Suprapubic skin (tissue), 4 donors: ENCODE results near the gene AUTS2.

Experiments
- CTCF ChIP-seq, 2 donors: fragments of 200-600 bp in 1 of 2; fragments of 450-650 bp in 1 of 2; sonication (generic) in 1 of 2; IDR thresholded peaks; one replicate each; pipeline ENCODE4 v1.5.1; 2016 to 2019; ENCODE audit warnings: antibody characterized with exemption in 2 of 2, mild to moderate bottlenecking in 1 of 2, moderate library complexity in 1 of 2
- EP300 ChIP-seq: sonication (generic); formaldehyde crosslinking; IDR thresholded peaks from one replicate; pipeline ENCODE4 v1.6.1; 2017; ENCODE audit warnings: antibody characterized with exemption
- POLR2A ChIP-seq, 2 donors: fragments of 450-650 bp; IDR thresholded peaks; one replicate each; pipeline ENCODE4 v1.6.1; 2017; ENCODE audit warnings: antibody characterized with exemption in 2 of 2, mild to moderate bottlenecking in 2 of 2, moderate library complexity in 2 of 2
- POLR2AphosphoS5 ChIP-seq, 3 donors: sonication (generic); formaldehyde crosslinking; IDR thresholded peaks; one replicate each; pipeline ENCODE4 v1.6.1; 2017; ENCODE audit warnings: antibody characterized with exemption in 3 of 3

- TF ChIP-seq CTCF (IDR thresholded peaks at IDR 0.05): no peak
- TF ChIP-seq POLR2AphosphoS5 (IDR thresholded peaks at IDR 0.05): no peak
- no peak for TF ChIP-seq POLR2A (IDR thresholded peaks at IDR 0.05)
- no peak for TF ChIP-seq EP300
Measured at GRCh38 chr7:69994218-69994617, 395.9 kb downstream of the AUTS2 start.
